ENCODE measurements around the gene AKT1S1.
"Not testable (repeated sequence)": the region's sequence is repeated elsewhere in the genome, so short reads cannot be mapped to it uniquely, and the experiment has no call there.

Gene AKT1S1

GRCh38 chr19:49833599-49833998 is 43.6 kb downstream of the AKT1S1 start:
- DNase-seq, result no peak

GRCh38 chr19:49832556-49832955 is 44.6 kb downstream of the AKT1S1 start:
- DNase-seq, result no peak

- no peak for DNase-seq
Measured at GRCh38 chr19:49831592-49831991, 45.6 kb downstream of the AKT1S1 start.

DNA sequence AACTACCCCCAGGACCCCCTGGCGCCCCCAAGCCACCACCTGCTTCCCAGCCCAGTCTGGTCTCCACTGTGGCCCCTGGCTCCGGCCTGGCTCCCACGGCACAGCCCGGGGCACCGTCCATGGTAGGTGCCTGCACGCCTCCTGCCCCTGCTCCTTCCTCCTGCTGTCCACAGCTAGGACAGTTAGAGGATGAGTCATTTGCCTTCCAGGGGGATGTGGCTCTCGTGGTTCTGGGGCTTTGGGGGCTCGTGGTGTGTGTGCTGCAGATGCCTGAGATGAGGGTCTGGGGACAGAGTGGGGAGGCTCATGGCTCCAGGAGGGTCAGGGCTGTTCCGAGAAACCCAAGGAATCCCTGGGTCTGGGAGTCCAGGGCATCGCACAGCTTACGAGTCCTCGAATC is 46.4 kb downstream of the AKT1S1 start:
- no peak for DNase-seq

DNA sequence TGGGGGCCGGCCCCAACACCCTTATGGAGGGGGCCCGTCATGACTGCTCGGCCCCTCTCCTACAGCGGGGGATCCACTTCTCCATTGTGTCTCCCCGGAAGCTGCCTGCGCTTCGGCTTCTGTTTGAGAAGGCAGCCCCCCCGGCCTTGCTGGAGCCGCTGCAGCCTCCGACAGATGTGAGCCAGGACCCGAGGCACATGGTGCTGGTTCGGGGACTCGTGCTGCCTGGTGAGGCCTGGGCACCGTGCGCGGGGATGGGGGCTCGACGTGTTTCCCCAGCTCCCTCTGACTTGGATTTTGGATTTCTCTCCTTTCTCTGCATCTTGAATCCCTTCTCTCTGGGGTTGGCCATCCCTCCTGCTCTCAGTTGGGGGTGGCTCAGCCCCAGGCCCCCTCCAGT is 47.4 kb downstream of the AKT1S1 start:
- DNase-seq, result no peak

- no peak for DNase-seq
Measured at GRCh38 chr19:49829200-49829599, 48.0 kb downstream of the AKT1S1 start.

GRCh38 chr19:49827034-49827433 is 50.1 kb downstream of the AKT1S1 start:
- no peak for DNase-seq

GRCh38 chr19:49824662-49825061 is 52.5 kb downstream of the AKT1S1 start:
- no peak for DNase-seq

GRCh38 chr19:49823472-49823871 is 53.7 kb downstream of the AKT1S1 start:
- DNase-seq, result no peak

GRCh38 chr19:49820125-49820524 is 57.0 kb downstream of the AKT1S1 start:
- no peak for DNase-seq

DNA sequence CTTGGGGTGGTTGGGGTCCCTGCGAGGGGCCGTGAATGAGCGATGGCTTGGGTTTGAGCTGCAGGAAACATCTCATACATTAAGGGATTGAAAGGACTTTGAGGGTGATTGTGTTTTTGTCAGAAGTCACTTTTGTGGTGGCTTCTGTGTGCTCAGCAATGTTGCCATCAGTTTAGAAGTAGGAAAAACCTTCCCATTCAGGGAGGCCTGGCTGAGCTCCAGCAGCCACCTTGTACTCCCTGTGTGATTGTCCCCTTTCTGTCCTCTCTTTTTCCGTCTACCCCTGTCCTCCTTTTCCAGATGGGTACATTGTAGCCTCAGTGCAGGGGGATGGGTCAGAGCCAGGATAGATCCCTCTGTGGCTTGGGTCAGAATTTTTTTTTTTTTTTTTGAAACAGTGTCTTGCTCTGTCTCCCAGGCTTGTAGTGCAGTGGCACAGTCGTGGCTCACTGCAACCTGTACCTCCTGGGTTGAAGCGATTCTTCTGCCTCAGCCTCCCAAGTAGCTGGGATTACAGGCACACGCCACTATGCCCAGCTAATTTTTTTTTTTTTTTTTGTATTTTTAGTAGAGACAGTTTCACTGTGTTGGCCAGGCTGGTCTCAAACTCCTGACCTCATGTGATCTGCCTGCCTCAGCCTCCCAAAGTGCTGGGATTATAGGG is 57.6 kb downstream of the AKT1S1 start:
- DNase-seq, result not testable (repeated sequence)
